Esophagus muscularis mucosa (tissue), 4 donors: ENCODE results near the gene OVAAL.

Experiments
- CTCF ChIP-seq, 3 experiments: fragments of 200-600 bp in 2 of 3; fragments of 450-650 bp in 1 of 3; sonication (generic) in 2 of 3; IDR thresholded peaks; one replicate each; pipeline ENCODE4 v1.5.1; 2017 to 2019; ENCODE audit warnings: antibody characterized with exemption in 3 of 3, mild to moderate bottlenecking in 2 of 3, moderate library complexity in 1 of 3
- EP300 ChIP-seq: sonication (generic); formaldehyde crosslinking; IDR thresholded peaks from one replicate; pipeline ENCODE4 v1.6.1; 2017; ENCODE audit warnings: antibody characterized with exemption
- POLR2A ChIP-seq: fragments of 450-650 bp; IDR thresholded peaks from one replicate; pipeline ENCODE4 v1.6.1; 2017; ENCODE audit warnings: antibody characterized with exemption, moderate library complexity, mild to moderate bottlenecking, low read depth
- POLR2AphosphoS5 ChIP-seq, 2 donors: sonication (generic); formaldehyde crosslinking; IDR thresholded peaks; one replicate each; pipeline ENCODE4 v1.6.1; 2017; ENCODE audit warnings: antibody characterized with exemption in 2 of 2

GRCh38 chr1:180527101-180527669 is 31.6 kb upstream of the OVAAL start:
- TF ChIP-seq CTCF (IDR thresholded peaks at IDR 0.05) = no peak
- no peak for TF ChIP-seq POLR2A
- TF ChIP-seq POLR2AphosphoS5 (IDR thresholded peaks at IDR 0.05) = no peak
- TF ChIP-seq EP300 = no peak
